ENCODE results near the gene AKT3. TPM values are rescaled to one million over a fixed set of nuclear protein-coding genes. Genes with fewer than 3 reads are reported as not detected.

AKT3 gene
- total RNA-seq, 1 donor from 2014 or later: 61.9 TPM

DNA sequence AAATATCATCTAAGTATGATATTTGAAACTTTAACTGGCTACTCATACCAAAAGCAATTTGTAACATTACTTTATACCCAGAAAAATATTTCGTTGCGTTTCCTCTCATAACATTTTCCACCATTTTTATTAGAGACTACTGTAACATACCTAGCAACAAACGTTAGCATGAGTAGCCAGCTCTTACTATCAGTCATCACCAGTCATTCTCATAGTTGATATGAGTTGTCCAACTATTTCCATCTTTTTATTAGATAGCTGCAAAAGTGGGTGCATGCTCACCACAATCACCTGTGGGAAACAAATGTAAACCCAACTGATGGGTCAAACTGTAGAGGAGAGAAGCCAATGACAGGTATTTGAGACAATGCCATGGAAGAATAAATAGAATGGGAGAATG, 114.6 kb downstream of the AKT3 start:
- TF ChIP-seq POLR2A (IDR thresholded peaks at IDR 0.05): no peak
- TF ChIP-seq, protein P1, sequence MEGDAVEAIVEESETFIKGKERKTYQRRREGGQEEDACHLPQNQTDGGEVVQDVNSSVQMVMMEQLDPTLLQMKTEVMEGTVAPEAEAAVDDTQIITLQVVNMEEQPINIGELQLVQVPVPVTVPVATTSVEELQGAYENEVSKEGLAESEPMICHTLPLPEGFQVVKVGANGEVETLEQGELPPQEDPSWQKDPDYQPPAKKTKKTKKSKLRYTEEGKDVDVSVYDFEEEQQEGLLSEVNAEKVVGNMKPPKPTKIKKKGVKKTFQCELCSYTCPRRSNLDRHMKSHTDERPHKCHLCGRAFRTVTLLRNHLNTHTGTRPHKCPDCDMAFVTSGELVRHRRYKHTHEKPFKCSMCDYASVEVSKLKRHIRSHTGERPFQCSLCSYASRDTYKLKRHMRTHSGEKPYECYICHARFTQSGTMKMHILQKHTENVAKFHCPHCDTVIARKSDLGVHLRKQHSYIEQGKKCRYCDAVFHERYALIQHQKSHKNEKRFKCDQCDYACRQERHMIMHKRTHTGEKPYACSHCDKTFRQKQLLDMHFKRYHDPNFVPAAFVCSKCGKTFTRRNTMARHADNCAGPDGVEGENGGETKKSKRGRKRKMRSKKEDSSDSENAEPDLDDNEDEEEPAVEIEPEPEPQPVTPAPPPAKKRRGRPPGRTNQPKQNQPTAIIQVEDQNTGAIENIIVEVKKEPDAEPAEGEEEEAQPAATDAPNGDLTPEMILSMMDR (IDR thresholded peaks at IDR 0.05): no peak
- TF ChIP-seq POLR2AphosphoS5 (IDR thresholded peaks at IDR 0.05; ENCODE audit: insufficient read depth in 1 of 2, low read depth in 1 of 2): no peak
- peaks cover 21% of the 10 kb centered on the region for H3K4me1 ChIP-seq
- intact Hi-C loops (cut with DNase I): no loop called here

DNA sequence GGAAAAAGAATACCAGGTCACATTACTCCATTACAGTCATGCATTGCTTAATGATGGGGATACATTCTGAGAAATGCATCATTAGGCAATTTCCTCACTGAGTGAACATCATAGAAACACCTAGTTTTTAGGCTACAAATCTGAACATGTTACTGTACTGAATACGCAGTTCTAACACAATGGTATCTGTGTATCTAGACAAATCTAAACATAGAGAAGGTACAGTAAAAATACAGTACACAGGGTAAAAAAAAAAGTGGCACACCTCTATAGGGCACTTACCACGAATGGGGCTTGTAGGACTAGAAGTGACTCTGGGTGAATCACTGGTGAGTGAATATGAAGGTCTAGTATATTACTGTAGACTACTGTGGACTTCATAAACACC, 115.7 kb downstream of the AKT3 start:
- H3K27ac ChIP-seq: no peak overlapping the region
- no peak for TF ChIP-seq POLR2A (IDR thresholded peaks at IDR 0.05)
- TF ChIP-seq, protein P1 (IDR thresholded peaks at IDR 0.05): no peak
- TF ChIP-seq POLR2AphosphoS5 (IDR thresholded peaks at IDR 0.05; ENCODE audit: insufficient read depth in 1 of 2, low read depth in 1 of 2): no peak
- no peaks in the 10 kb centered on the region for H3K27me3 ChIP-seq
- no peaks in the 10 kb centered on the region for H3K36me3 ChIP-seq
- intact Hi-C loops (cut with DNase I): no loop called here
- no peaks in the 10 kb centered on the region for H3K9me3 ChIP-seq
- peaks cover 24% of the 10 kb centered on the region for H3K4me1 ChIP-seq
- no peak overlapping the region for H3K4me3 ChIP-seq
- no peak for DNase-seq (ENCODE audit: extremely low spot score in 2 of 2)

More for the DNA sequence above, 114.6 kb downstream of the AKT3 start:
- Histone ChIP-seq H3K27me3 (no peaks in the 10 kb centered on the region), H3K27ac (no peak overlapping the region), H3K9me3 (no peaks in the 10 kb centered on the region), H3K36me3 (no peaks in the 10 kb centered on the region), H3K4me3 (no peak overlapping the region)
- DNase-seq (ENCODE audit: extremely low spot score in 2 of 2): no peak

DNA sequence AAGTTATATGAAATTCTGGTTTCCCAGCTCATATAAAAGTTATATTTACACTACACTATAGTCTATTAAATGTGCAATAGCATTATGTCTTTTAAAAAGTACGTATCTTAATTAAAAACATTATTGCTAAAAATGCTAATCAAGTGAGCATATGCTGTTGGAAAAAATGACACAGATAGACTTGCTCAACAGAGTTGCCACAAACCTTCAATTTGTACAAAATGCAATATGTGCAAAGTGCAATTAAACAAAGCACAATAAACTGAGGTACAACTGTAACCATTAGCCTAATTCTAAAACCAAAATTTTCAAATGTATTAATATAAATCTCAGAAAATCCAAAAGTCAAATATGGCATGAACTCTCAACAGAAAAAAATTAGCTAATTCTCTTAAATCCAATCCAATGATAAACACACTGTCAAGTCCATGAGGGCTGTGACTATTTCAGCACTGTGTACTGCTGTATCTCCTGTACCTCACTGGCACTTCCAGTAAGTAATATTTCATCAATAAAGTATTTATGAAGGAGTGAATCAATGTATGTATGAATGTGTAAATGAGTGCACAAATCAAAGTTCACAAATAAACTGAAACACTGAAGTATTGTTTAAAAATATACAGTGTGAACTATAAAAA, 116.3 kb downstream of the AKT3 start:
- peaks cover 24% of the 10 kb centered on the region for H3K4me1 ChIP-seq
- no peaks in the 10 kb centered on the region for H3K9me3 ChIP-seq
- intact Hi-C loops (cut with DNase I): no loop called here
- no peak for DNase-seq (ENCODE audit: extremely low spot score in 2 of 2)
- no peaks in the 10 kb centered on the region for H3K36me3 ChIP-seq
- H3K27me3 ChIP-seq: no peaks in the 10 kb centered on the region
- H3K27ac ChIP-seq: no peak overlapping the region
- no peak overlapping the region for H3K4me3 ChIP-seq
- no peak for TF ChIP-seq POLR2A (IDR thresholded peaks at IDR 0.05)
- TF ChIP-seq POLR2AphosphoS5 (IDR thresholded peaks at IDR 0.05; ENCODE audit: insufficient read depth in 1 of 2, low read depth in 1 of 2): no peak
- TF ChIP-seq, protein P1 (IDR thresholded peaks at IDR 0.05): no peak

DNA sequence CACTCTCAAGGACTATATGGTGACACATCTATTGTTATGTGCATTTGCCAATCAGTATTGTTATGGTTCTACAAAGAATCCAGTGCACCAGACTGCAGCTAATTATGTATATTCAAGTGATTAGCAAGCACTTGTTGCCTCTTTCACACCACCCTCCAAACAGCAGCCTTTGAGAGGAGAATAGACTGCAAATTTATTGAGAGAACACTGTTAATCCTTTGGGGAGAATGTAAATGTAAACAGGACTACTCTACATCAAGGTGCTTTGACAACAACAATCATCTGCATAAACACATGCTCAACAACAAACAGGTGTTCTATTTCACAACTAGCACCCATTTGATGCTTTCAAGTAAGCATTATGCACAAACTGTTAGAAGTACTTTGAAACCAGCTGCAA, 117.4 kb downstream of the AKT3 start:
- Histone ChIP-seq H3K36me3 (no peaks in the 10 kb centered on the region), H3K27me3 (no peaks in the 10 kb centered on the region), H3K4me3 (no peak overlapping the region), H3K4me1 (peaks cover 24% of the 10 kb centered on the region), H3K27ac (no peak overlapping the region), H3K9me3 (no peaks in the 10 kb centered on the region)
- DNase-seq (ENCODE audit: extremely low spot score in 2 of 2): no peak
- TF ChIP-seq POLR2A (IDR thresholded peaks at IDR 0.05) (no peak), POLR2AphosphoS5 (IDR thresholded peaks at IDR 0.05; ENCODE audit: insufficient read depth in 1 of 2, low read depth in 1 of 2) (no peak)
- TF ChIP-seq, protein P1 (IDR thresholded peaks at IDR 0.05): no peak
- intact Hi-C loops (cut with DNase I): no loop called here

DNA sequence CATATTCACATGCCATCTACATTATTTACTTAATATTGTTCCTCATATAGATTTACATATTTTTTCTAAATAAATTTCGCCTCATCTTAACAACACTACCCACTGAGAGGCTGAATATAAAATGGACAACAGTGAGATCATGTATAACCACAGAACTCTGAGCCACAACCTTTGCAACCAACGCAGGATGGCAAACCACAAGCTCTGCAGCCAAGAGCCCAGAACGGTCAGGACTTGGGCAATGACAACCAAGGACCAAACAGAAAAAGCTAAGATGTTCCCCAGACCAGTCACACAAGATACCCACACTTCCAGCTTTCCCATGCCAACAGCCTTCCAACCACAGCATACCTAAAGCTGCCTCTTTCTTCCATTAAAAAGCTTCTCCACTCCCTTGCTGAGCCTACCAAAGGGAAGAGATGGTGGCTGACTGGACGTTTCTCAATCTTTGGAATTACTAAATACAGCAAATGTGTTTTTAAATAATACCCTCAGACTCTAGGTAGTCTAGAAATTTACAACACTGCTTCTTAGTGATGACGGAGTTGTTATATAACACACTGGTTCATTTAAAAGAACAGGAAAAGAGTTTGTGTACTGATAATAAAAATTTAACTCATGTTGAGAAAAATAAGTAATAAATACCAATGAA, 117.9 kb downstream of the AKT3 start:
- Histone ChIP-seq H3K27ac (no peak overlapping the region), H3K27me3 (no peaks in the 10 kb centered on the region), H3K4me1 (peaks cover 27% of the 10 kb centered on the region), H3K4me3 (no peak overlapping the region), H3K36me3 (no peaks in the 10 kb centered on the region), H3K9me3 (no peaks in the 10 kb centered on the region)
- TF ChIP-seq POLR2AphosphoS5 (IDR thresholded peaks at IDR 0.05; ENCODE audit: insufficient read depth in 1 of 2, low read depth in 1 of 2) (no peak), POLR2A (IDR thresholded peaks at IDR 0.05) (no peak)
- TF ChIP-seq, protein P1 (IDR thresholded peaks at IDR 0.05): no peak
- intact Hi-C loops (cut with DNase I): no loop called here
- DNase-seq (ENCODE audit: extremely low spot score in 2 of 2): no peak

Data from vagina (tissue), 2 donors.